GM12891 (cell line): Measurements from ENCODE around the gene FBXW11.

Source experiments
- POLR2A ChIP-seq: IDR thresholded peaks from 2 replicates; pipeline ENCODE4 v1.6.1; 2011; ENCODE audit warnings: low read depth, low read length, control low read depth
- POLR2AphosphoS5 ChIP-seq: IDR thresholded peaks from 2 replicates; pipeline ENCODE4 v1.6.1; 2011; ENCODE audit warnings: low read depth, low read length, control low read depth
- TAF1 ChIP-seq: IDR thresholded peaks from 2 replicates; pipeline ENCODE4 v1.6.1; 2011; ENCODE audit warnings: low read depth, low read length, control low read depth

DNA sequence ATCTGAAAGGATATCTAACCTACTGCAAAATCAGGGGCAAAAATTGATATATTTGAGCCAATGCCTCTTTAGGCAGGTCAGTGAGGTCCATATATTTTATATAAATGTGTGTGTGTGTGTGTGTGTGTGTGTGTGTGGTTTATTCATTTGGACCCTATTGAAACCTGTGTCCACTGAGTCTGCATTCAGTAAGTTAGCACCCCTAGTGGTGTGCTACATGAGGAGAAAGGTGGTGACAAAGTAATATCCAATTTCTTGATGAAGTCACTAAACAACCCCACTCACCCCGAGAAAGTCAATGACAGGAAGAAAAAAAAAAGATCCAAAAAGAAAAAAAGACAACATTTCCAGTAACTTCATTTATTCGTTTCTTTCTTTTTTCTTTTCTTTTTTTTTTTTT lies 4.1 kb downstream of the FBXW11 start:
- TF ChIP-seq POLR2A (no peak), TAF1 (no peak), POLR2AphosphoS5 (no peak)
